ENCODE measurements around the gene SRPK2. TPM values are rescaled to one million over a fixed set of nuclear protein-coding genes. Genes with fewer than 3 reads are reported as not detected.

The SRPK2 gene
- total RNA-seq, 1 donor from 2014 or later = 69.5 TPM

- peaks cover 34% of the 10 kb centered on the region for H3K4me1 Mint-ChIP-seq (ENCODE audit: unreplicated experiment)
- peaks cover 2% of the 10 kb centered on the region for H3K36me3 Mint-ChIP-seq (ENCODE audit: unreplicated experiment)
- no peak overlapping the region for H3K4me3 Mint-ChIP-seq (ENCODE audit: unreplicated experiment)
- TF ChIP-seq CTCF (IDR thresholded peaks at IDR 0.05) = no peak
- no peak overlapping the region for H3K27ac Mint-ChIP-seq (ENCODE audit: unreplicated experiment)
- DNase-seq (ENCODE audit: extremely low spot score, unreplicated experiment) = no peak
- no peaks in the 10 kb centered on the region for H3K9me3 Mint-ChIP-seq (ENCODE audit: unreplicated experiment)
- no peaks in the 10 kb centered on the region for H3K27me3 Mint-ChIP-seq (ENCODE audit: unreplicated experiment)
These were observed 142.0 kb downstream of the SRPK2 start for GRCh38 chr7:105246679-105247078.

GRCh38 chr7:105246256-105246655, 142.5 kb downstream of the SRPK2 start:
- no peak overlapping the region for H3K4me3 Mint-ChIP-seq (ENCODE audit: unreplicated experiment)
- H3K9me3 Mint-ChIP-seq (ENCODE audit: unreplicated experiment) = no peaks in the 10 kb centered on the region
- H3K4me1 Mint-ChIP-seq (ENCODE audit: unreplicated experiment) = peaks cover 30% of the 10 kb centered on the region
- no peak overlapping the region for H3K27ac Mint-ChIP-seq (ENCODE audit: unreplicated experiment)
- no peaks in the 10 kb centered on the region for H3K27me3 Mint-ChIP-seq (ENCODE audit: unreplicated experiment)
- peaks cover 2% of the 10 kb centered on the region for H3K36me3 Mint-ChIP-seq (ENCODE audit: unreplicated experiment)
- no peak for DNase-seq (ENCODE audit: extremely low spot score, unreplicated experiment)
- no peak for TF ChIP-seq CTCF (IDR thresholded peaks at IDR 0.05)

GRCh38 chr7:105245398-105246114, 143.2 kb downstream of the SRPK2 start:
- Mint-ChIP-seq H3K4me1 (ENCODE audit: unreplicated experiment) (peaks cover 24% of the 10 kb centered on the region), H3K36me3 (ENCODE audit: unreplicated experiment) (peaks cover 2% of the 10 kb centered on the region), H3K9me3 (ENCODE audit: unreplicated experiment) (no peaks in the 10 kb centered on the region), H3K27me3 (ENCODE audit: unreplicated experiment) (no peaks in the 10 kb centered on the region), H3K4me3 (ENCODE audit: unreplicated experiment) (no peak overlapping the region), H3K27ac (ENCODE audit: unreplicated experiment) (no peak overlapping the region)
- no peak for TF ChIP-seq CTCF (IDR thresholded peaks at IDR 0.05)
- no peak for DNase-seq (ENCODE audit: extremely low spot score, unreplicated experiment)

GRCh38 chr7:105244594-105244993, 144.1 kb downstream of the SRPK2 start:
- Mint-ChIP-seq H3K9me3 (ENCODE audit: unreplicated experiment) (no peaks in the 10 kb centered on the region), H3K27me3 (ENCODE audit: unreplicated experiment) (no peaks in the 10 kb centered on the region), H3K36me3 (ENCODE audit: unreplicated experiment) (peaks cover 2% of the 10 kb centered on the region), H3K4me1 (ENCODE audit: unreplicated experiment) (peaks cover 19% of the 10 kb centered on the region), H3K4me3 (ENCODE audit: unreplicated experiment) (no peak overlapping the region), H3K27ac (ENCODE audit: unreplicated experiment) (no peak overlapping the region)
- DNase-seq (ENCODE audit: extremely low spot score, unreplicated experiment) = no peak
- no peak for TF ChIP-seq CTCF (IDR thresholded peaks at IDR 0.05)

- no peaks in the 10 kb centered on the region for H3K27me3 Mint-ChIP-seq (ENCODE audit: unreplicated experiment)
- H3K4me1 Mint-ChIP-seq (ENCODE audit: unreplicated experiment) = peaks cover 10% of the 10 kb centered on the region
- no peak overlapping the region for H3K4me3 Mint-ChIP-seq (ENCODE audit: unreplicated experiment)
- no peak for TF ChIP-seq CTCF (IDR thresholded peaks at IDR 0.05)
- H3K27ac Mint-ChIP-seq (ENCODE audit: unreplicated experiment) = no peak overlapping the region
- peaks cover 2% of the 10 kb centered on the region for H3K36me3 Mint-ChIP-seq (ENCODE audit: unreplicated experiment)
- H3K9me3 Mint-ChIP-seq (ENCODE audit: unreplicated experiment) = no peaks in the 10 kb centered on the region
- no peak for DNase-seq (ENCODE audit: extremely low spot score, unreplicated experiment)
These were observed 147.5 kb downstream of the SRPK2 start for GRCh38 chr7:105241198-105241597.
